ENCODE data around the gene ARFGEF3. TPM values are rescaled to one million over a fixed set of nuclear protein-coding genes. Genes with fewer than 3 reads are reported as not detected.
A peak's percentile ranks its signal among the peaks of the same experiment; 100 is the strongest.

ARFGEF3 gene
- total RNA-seq, 1 donor from 2014 or later, result 3.8 TPM

DNA sequence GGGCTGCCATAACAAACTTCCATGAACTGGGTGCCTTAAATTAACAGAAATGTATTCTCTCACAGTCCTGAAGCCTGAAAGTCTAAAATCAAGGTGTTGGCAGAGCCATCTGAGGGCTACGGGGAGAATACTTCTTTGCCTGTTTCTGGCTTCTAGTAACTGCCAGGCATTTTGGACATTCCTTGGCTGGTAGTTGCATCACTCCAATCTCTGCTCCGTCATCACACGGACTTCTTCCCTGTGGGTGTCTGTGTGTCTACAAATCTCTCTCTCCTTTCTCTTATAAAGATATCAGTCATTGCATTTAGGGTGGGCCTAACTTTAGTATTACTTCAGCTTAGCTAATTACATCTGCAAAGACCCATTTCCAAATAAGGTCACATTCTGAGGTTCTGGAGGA is 33.6 kb upstream of the ARFGEF3 start:
- H3K27ac ChIP-seq, result no peak overlapping the region
- no peaks in the 10 kb centered on the region for H3K36me3 Mint-ChIP-seq
- H3K4me2 ChIP-seq, result no peak overlapping the region
- peaks cover 3% of the 10 kb centered on the region for H3K9me3 Mint-ChIP-seq
- no peaks in the 10 kb centered on the region for H3F3A ChIP-seq (ENCODE audit: low read depth)
- H3K9me3 ChIP-seq (ENCODE audit: low read depth), result no peaks in the 10 kb centered on the region
- no peaks in the 10 kb centered on the region for H3K36me3 ChIP-seq
- no peak overlapping the region for H3K9ac ChIP-seq
- no peak overlapping the region for H3K27ac Mint-ChIP-seq
- no peak overlapping the region for H3K4me3 Mint-ChIP-seq
- no peaks in the 10 kb centered on the region for H4K20me1 ChIP-seq (ENCODE audit: low read depth)
- no peaks in the 10 kb centered on the region for H3K4me1 ChIP-seq
- H3K4me3 ChIP-seq, result no peak overlapping the region
- H2AFZ ChIP-seq (replicated peaks), result no peak overlapping the region
- no peaks in the 10 kb centered on the region for H3K4me1 Mint-ChIP-seq
- TF ChIP-seq EZH2phosphoT487 (IDR thresholded peaks at IDR 0.05), result no peak
- TF ChIP-seq, protein P1, sequence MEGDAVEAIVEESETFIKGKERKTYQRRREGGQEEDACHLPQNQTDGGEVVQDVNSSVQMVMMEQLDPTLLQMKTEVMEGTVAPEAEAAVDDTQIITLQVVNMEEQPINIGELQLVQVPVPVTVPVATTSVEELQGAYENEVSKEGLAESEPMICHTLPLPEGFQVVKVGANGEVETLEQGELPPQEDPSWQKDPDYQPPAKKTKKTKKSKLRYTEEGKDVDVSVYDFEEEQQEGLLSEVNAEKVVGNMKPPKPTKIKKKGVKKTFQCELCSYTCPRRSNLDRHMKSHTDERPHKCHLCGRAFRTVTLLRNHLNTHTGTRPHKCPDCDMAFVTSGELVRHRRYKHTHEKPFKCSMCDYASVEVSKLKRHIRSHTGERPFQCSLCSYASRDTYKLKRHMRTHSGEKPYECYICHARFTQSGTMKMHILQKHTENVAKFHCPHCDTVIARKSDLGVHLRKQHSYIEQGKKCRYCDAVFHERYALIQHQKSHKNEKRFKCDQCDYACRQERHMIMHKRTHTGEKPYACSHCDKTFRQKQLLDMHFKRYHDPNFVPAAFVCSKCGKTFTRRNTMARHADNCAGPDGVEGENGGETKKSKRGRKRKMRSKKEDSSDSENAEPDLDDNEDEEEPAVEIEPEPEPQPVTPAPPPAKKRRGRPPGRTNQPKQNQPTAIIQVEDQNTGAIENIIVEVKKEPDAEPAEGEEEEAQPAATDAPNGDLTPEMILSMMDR (IDR thresholded peaks at IDR 0.05), result no peak
- no peak for TF ChIP-seq EZH2 (IDR thresholded peaks at IDR 0.05)
- no peaks in the 10 kb centered on the region for H3K27me3 ChIP-seq
- H3K27me3 Mint-ChIP-seq (ENCODE audit: insufficient read depth, low read depth), result peaks cover 2% of the 10 kb centered on the region
- no peak for DNase-seq (ENCODE audit: low spot score)
- no peaks in the 10 kb centered on the region for H3K79me2 ChIP-seq (ENCODE audit: low read depth)

DNA sequence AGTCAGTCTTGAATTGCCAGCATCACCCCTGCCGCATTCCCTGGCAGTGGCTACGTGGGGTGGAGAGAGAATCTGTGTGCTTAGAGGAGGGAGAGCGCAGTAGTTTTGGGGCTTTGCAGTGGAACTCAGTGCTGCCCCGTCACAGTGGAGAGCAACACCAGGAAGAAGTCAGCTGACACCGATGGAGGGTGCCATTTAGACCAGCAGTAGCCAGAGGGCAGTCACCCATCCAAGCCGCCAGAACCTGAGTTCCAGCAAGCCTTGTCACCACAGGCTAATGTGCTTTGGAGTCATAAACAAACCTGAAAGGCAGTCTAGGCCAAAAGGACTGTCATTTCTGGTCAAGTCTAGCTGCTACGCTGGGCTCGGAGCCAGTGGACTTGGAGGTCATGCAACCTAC is 32.5 kb upstream of the ARFGEF3 start:
- H3K4me1 Mint-ChIP-seq, result no peaks in the 10 kb centered on the region
- Histone ChIP-seq H3K4me1 (no peaks in the 10 kb centered on the region), H3K36me3 (no peaks in the 10 kb centered on the region), H3F3A (ENCODE audit: low read depth) (no peaks in the 10 kb centered on the region), H3K4me3 (no peak overlapping the region), H3K27me3 (no peaks in the 10 kb centered on the region), H3K4me2 (no peak overlapping the region), H2AFZ (replicated peaks) (peak overlapping the region; percentile 10), H3K9me3 (ENCODE audit: low read depth) (no peaks in the 10 kb centered on the region), H4K20me1 (ENCODE audit: low read depth) (no peaks in the 10 kb centered on the region), H3K79me2 (ENCODE audit: low read depth) (no peaks in the 10 kb centered on the region), H3K27ac (no peak overlapping the region), H3K9ac (no peak overlapping the region)
- TF ChIP-seq EZH2phosphoT487 (IDR thresholded peaks at IDR 0.05) (no peak), EZH2 (IDR thresholded peaks at IDR 0.05) (no peak)
- TF ChIP-seq, protein P1 (IDR thresholded peaks at IDR 0.05), result no peak
- H3K36me3 Mint-ChIP-seq, result no peaks in the 10 kb centered on the region
- H3K4me3 Mint-ChIP-seq, result no peak overlapping the region
- H3K9me3 Mint-ChIP-seq, result peaks cover 3% of the 10 kb centered on the region
- peaks cover 2% of the 10 kb centered on the region for H3K27me3 Mint-ChIP-seq (ENCODE audit: insufficient read depth, low read depth)
- no peak for DNase-seq (ENCODE audit: low spot score)
- no peak overlapping the region for H3K27ac Mint-ChIP-seq

GRCh38 chr6:138142806-138143205 is 18.9 kb upstream of the ARFGEF3 start:
- no peak overlapping the region for H2AFZ ChIP-seq (replicated peaks)
- no peaks in the 10 kb centered on the region for H4K20me1 ChIP-seq (ENCODE audit: low read depth)
- H3F3A ChIP-seq (ENCODE audit: low read depth), result no peaks in the 10 kb centered on the region
- Mint-ChIP-seq H3K36me3 (no peaks in the 10 kb centered on the region), H3K27me3 (ENCODE audit: insufficient read depth, low read depth) (peaks cover 6% of the 10 kb centered on the region), H3K27ac (no peak overlapping the region), H3K9me3 (no peaks in the 10 kb centered on the region), H3K4me3 (no peak overlapping the region), H3K4me1 (no peaks in the 10 kb centered on the region)
- H3K79me2 ChIP-seq (ENCODE audit: low read depth), result no peaks in the 10 kb centered on the region
- H3K27ac ChIP-seq, result no peak overlapping the region
- H3K4me3 ChIP-seq, result no peak overlapping the region
- no peak for DNase-seq (ENCODE audit: low spot score)
- H3K27me3 ChIP-seq, result no peaks in the 10 kb centered on the region
- TF ChIP-seq EZH2 (IDR thresholded peaks at IDR 0.05), result no peak
- no peak for TF ChIP-seq EZH2phosphoT487 (IDR thresholded peaks at IDR 0.05)
- TF ChIP-seq, protein P1 (IDR thresholded peaks at IDR 0.05), result no peak
- H3K9ac ChIP-seq, result no peak overlapping the region
- H3K4me2 ChIP-seq, result no peak overlapping the region
- H3K36me3 ChIP-seq, result no peaks in the 10 kb centered on the region
- H3K9me3 ChIP-seq (ENCODE audit: low read depth), result no peaks in the 10 kb centered on the region
- no peaks in the 10 kb centered on the region for H3K4me1 ChIP-seq
